HepG2 (cell line): ENCODE data around the gene APBA1. TPM values are rescaled to one million over a fixed set of nuclear protein-coding genes. Genes with fewer than 3 reads are reported as not detected.

ENCODE experiments used
- AFF4 ChIP-seq: sonication (generic); formaldehyde crosslinking; IDR thresholded peaks from 2 replicates; pipeline ENCODE4 v1.4.0; 2020; ENCODE audit warnings: missing genetic modification reagents
- FOXP1 ChIP-seq, 2 experiments: fragments of 450-650 bp in 1 of 2; IDR thresholded peaks; 2 replicates each; pipeline ENCODE4 v1.6.1; 2017 to 2018; ENCODE audit warnings: antibody characterized with exemption in 1 of 2
- LCORL ChIP-seq, 2 experiments: fragments of 450-650 bp in 1 of 2; sonication (generic) in 1 of 2; formaldehyde crosslinking in 1 of 2; IDR thresholded peaks; 2 replicates each; pipeline versions ENCODE4 v1.5.0 to v1.6.1; 2017 to 2020; ENCODE audit warnings: antibody characterized with exemption in 1 of 2, missing genetic modification reagents in 1 of 2
- MEIS2 ChIP-seq: sonication (generic); formaldehyde crosslinking; IDR thresholded peaks from 2 replicates; pipeline ENCODE4 v1.9.0; 2021; ENCODE audit warnings: mild to moderate bottlenecking, missing genetic modification reagents
- NFKB2 ChIP-seq: sonication (generic); formaldehyde crosslinking; IDR thresholded peaks from 2 replicates; pipeline ENCODE4 v1.4.0; 2020; ENCODE audit warnings: missing genetic modification reagents, borderline replicate concordance
- RERE ChIP-seq: IDR thresholded peaks from 2 replicates; pipeline ENCODE4 v1.6.1; 2016; ENCODE audit warnings: low read depth, missing genetic modification reagents, missing compliant biosample characterization
- ZBTB46 ChIP-seq: sonication (generic); formaldehyde crosslinking; IDR thresholded peaks from 2 replicates; pipeline ENCODE4 v1.4.0; 2020; ENCODE audit warnings: mild to moderate bottlenecking, missing genetic modification reagents, borderline replicate concordance
- ZNF34 ChIP-seq: sonication (generic); formaldehyde crosslinking; IDR thresholded peaks from 2 replicates; pipeline ENCODE4 v1.4.0; 2020; ENCODE audit warnings: mild to moderate bottlenecking, missing genetic modification reagents, borderline replicate concordance
- polyA plus RNA-seq, 8 experiments: library from polyadenylated mRNA; depleted of rRNA in 3 of 8; stranded (reverse) in 7 of 8; unstranded in 1 of 8; fragments of >200 nt; fragmentation: Illumina TruSeq in 4 of 8; extraction: Trizol in 4 of 8; gene quantifications; 2 replicates each; pipeline versions ENCODE4 v1.2.1 to v1.2.3, GENCODE V29; 2011 to 2016; ENCODE audit warnings: low read depth in 4 of 8, missing spikeins in 1 of 8, mixed read lengths in 1 of 8; ENCODE audit not compliant: insufficient read depth in 1 of 8
- total RNA-seq, 5 experiments: library from RNA; depleted of rRNA; stranded (reverse); fragments of >200 nt; fragmentation: Illumina TruSeq; extraction: Trizol; gene quantifications; 2 replicates each; pipeline ENCODE4 v1.2.3, GENCODE V29; 2016; ENCODE audit warnings: low read depth in 1 of 5
- TF ChIP-seq, protein P1 (sequence below): sonication (generic); formaldehyde crosslinking; IDR thresholded peaks from 2 replicates; pipeline ENCODE4 v1.8.1; 2022; ENCODE audit warnings: low read depth, mild to moderate bottlenecking, missing genetic modification reagents
- TF ChIP-seq, protein P2 (sequence below): sonication (generic); formaldehyde crosslinking; IDR thresholded peaks from 2 replicates; pipeline ENCODE4 v1.5.1; 2020; ENCODE audit warnings: missing genetic modification reagents, mild to moderate bottlenecking, borderline replicate concordance

APBA1 gene
- total and polyA plus RNA-seq, 2 of the 13 experiments (the other 11 are each of a cell fraction or from before 2014, with no cell fraction given), result 0.15 TPM; not detected in 1

- TF ChIP-seq, protein P1, sequence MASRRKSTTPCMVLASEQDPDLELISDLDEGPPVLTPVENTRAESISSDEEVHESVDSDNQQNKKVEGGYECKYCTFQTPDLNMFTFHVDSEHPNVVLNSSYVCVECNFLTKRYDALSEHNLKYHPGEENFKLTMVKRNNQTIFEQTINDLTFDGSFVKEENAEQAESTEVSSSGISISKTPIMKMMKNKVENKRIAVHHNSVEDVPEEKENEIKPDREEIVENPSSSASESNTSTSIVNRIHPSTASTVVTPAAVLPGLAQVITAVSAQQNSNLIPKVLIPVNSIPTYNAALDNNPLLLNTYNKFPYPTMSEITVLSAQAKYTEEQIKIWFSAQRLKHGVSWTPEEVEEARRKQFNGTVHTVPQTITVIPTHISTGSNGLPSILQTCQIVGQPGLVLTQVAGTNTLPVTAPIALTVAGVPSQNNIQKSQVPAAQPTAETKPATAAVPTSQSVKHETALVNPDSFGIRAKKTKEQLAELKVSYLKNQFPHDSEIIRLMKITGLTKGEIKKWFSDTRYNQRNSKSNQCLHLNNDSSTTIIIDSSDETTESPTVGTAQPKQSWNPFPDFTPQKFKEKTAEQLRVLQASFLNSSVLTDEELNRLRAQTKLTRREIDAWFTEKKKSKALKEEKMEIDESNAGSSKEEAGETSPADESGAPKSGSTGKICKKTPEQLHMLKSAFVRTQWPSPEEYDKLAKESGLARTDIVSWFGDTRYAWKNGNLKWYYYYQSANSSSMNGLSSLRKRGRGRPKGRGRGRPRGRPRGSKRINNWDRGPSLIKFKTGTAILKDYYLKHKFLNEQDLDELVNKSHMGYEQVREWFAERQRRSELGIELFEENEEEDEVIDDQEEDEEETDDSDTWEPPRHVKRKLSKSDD (CRISPR knock-in tag), result no peak
- peak; percentile 64; the same call in 1 of the 2 replicates for TF ChIP-seq RERE (CRISPR knock-in tag)
- TF ChIP-seq ZBTB46 (CRISPR knock-in tag), result no peak
- TF ChIP-seq, protein P2, sequence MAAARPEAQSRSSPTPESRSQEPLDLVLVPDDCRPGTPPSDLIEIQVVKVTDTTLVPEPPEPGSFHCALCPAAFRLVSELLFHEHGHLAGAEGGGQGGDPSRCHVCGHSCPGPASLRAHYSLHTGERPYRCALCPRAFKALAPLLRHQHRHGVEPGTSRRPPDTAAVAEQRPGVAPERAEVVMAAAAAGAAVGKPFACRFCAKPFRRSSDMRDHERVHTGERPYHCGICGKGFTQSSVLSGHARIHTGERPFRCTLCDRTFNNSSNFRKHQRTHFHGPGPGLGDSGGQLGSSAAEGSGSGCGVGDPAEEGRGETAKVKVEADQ (CRISPR knock-in tag), result no peak
- TF ChIP-seq AFF4 (CRISPR knock-in tag), result no peak
- no peak for TF ChIP-seq MEIS2 (CRISPR knock-in tag)
- TF ChIP-seq FOXP1 (IDR thresholded peaks at IDR 0.05), result no peak
- TF ChIP-seq FOXP1 (CRISPR knock-in tag; IDR thresholded peaks at IDR 0.05), result peak; percentile 89
- TF ChIP-seq LCORL (IDR thresholded peaks at IDR 0.05), result peak; percentile 8; the same call in 1 of the 2 replicates
- peak; percentile 75 for TF ChIP-seq LCORL (CRISPR knock-in tag; IDR thresholded peaks at IDR 0.05)
- no peak for TF ChIP-seq ZNF34 (CRISPR knock-in tag)
- no peak for TF ChIP-seq NFKB2 (CRISPR knock-in tag)
Observed at GRCh38 chr9:69519470-69520240, 152.5 kb downstream of the APBA1 start (continued).
